Endothelial cell of umbilical vein (primary cell): ENCODE measurements around the gene FCGBP. TPM values are rescaled to one million over a fixed set of nuclear protein-coding genes. Genes with fewer than 3 reads are reported as not detected.
A peak's percentile ranks its signal among the peaks of the same experiment; 100 is the strongest.
"Not testable (repeated sequence)": the region's sequence is repeated elsewhere in the genome, so short reads cannot be mapped to it uniquely, and the experiment has no call there.

ENCODE experiments used
- BruUV-seq: library from RNA; stranded (reverse); fragments of 400-500 nt; replicated peaks from 2 replicates; lab custom pipeline; 2021; lab: Mats Ljungman, UMichigan
- CTCF ChIA-PET: fragments of 300-600, 350-600 bp; sonication (Branson Sonifier 250); formaldehyde crosslinking; loops from one replicate; lab custom pipeline; 2021; ENCODE audit warnings: antibody characterized with exemption, inconsistent platforms; lab: Charles Lee
- POLR2A ChIA-PET: fragments of 300-600, 350-600 bp; sonication (Branson Sonifier 250); formaldehyde crosslinking; loops from one replicate; lab custom pipeline; 2021; ENCODE audit warnings: antibody characterized with exemption, inconsistent platforms; lab: Charles Lee
- DNase-seq: peaks from one replicate; pipeline ENCODE4 v3.0.0-alpha.2; 2011; ENCODE audit warnings: low read depth, low spot score
- FAIRE-seq: peaks from 2 replicates; lab custom pipeline; 2011; peaks lifted over from hg19 to GRCh38; lab: Jason Lieb, UNC
- H2AFZ ChIP-seq: 2 replicates; pipeline ENCODE4 v1.6.0; 2012; ENCODE audit warnings: low read depth, low read length, control low read depth, inconsistent platforms
- H3K27ac ChIP-seq: 2 replicates; pipeline ENCODE4 v1.5.1; 2011; ENCODE audit warnings: low read depth, mild to moderate bottlenecking, control low read depth, low read length, moderate library complexity; ENCODE audit not compliant: insufficient read depth
- H3K27me3 ChIP-seq, 2 experiments: 2 replicates each; pipeline versions ENCODE4 v1.6.0 to v1.6.1; 2011; ENCODE audit warnings: low read length in 2 of 2, mixed read lengths in 1 of 2; ENCODE audit not compliant: control insufficient read depth in 2 of 2, insufficient read depth in 2 of 2
- H3K36me3 ChIP-seq, 2 experiments: 2 replicates in 1 of 2; 3 replicates in 1 of 2; pipeline ENCODE4 v1.5.1; 2011; ENCODE audit warnings: low read length in 2 of 2, mild to moderate bottlenecking in 1 of 2, moderate library complexity in 1 of 2; ENCODE audit not compliant: control insufficient read depth in 2 of 2, insufficient read depth in 2 of 2; ENCODE audit errors: extremely low read depth in 1 of 2
- H3K4me1 ChIP-seq: 3 replicates; pipeline ENCODE4 v1.5.1; 2011; ENCODE audit warnings: mild to moderate bottlenecking, low read length; ENCODE audit not compliant: control insufficient read depth, insufficient read depth; ENCODE audit errors: extremely low read depth
- H3K4me2 ChIP-seq: 2 replicates; pipeline ENCODE4 v1.6.1; 2011; ENCODE audit warnings: low read length, control low read depth, mixed read lengths; ENCODE audit not compliant: insufficient read depth
- H3K4me3 ChIP-seq, 3 experiments: fragments of 200-600 bp in 1 of 3; sonication (generic), shearing (Covaris generic) in 1 of 3; replicated peaks in 1 of 3; 2 replicates each; pipeline ENCODE4 v1.5.1; 2011 to 2016; ENCODE audit warnings: control low read depth in 3 of 3, low read length in 3 of 3, mild to moderate bottlenecking in 2 of 3, inconsistent platforms in 1 of 3, low read depth in 1 of 3, moderate library complexity in 1 of 3; ENCODE audit not compliant: insufficient read depth in 1 of 3
- H3K79me2 ChIP-seq: 2 replicates; pipeline ENCODE4 v1.6.0; 2012; ENCODE audit warnings: low read length, inconsistent platforms; ENCODE audit not compliant: control insufficient read depth, insufficient read depth
- H3K9ac ChIP-seq: replicated peaks from 2 replicates; pipeline ENCODE3; 2011; ENCODE audit warnings: low read length, control low read depth; ENCODE audit not compliant: insufficient read depth; ENCODE audit errors: extremely low read depth
- H3K9me1 ChIP-seq: replicated peaks from 3 replicates; pipeline ENCODE4 v1.6.0; 2011; ENCODE audit warnings: mild to moderate bottlenecking, low read length; ENCODE audit not compliant: control insufficient read depth, insufficient read depth; ENCODE audit errors: extremely low read depth
- H3K9me3 ChIP-seq: replicated peaks from 2 replicates; pipeline ENCODE4 v1.5.1; 2012; ENCODE audit warnings: low read length, inconsistent platforms; ENCODE audit not compliant: control insufficient read depth, insufficient read depth
- H4K20me1 ChIP-seq: replicated peaks from 2 replicates; pipeline ENCODE3; 2011; ENCODE audit warnings: mild to moderate bottlenecking, low read length; ENCODE audit not compliant: control insufficient read depth, insufficient read depth; ENCODE audit errors: extremely low read depth
- CTCF ChIP-seq, 2 donors: IDR thresholded peaks; 1 replicate in 1 of 2; 2 replicates in 1 of 2; pipeline ENCODE4 v1.5.1; 2011; ENCODE audit warnings: low read length in 2 of 2, mild to moderate bottlenecking in 2 of 2, moderate library complexity in 2 of 2, control low read depth in 1 of 2, inconsistent platforms in 1 of 2, low read depth in 1 of 2; ENCODE audit not compliant: insufficient read depth in 1 of 2; ENCODE audit errors: extremely low read depth in 1 of 2
- dilution Hi-C: fragments of 300-500 bp; cut with MboI; formaldehyde crosslinking; loops from one replicate; pipeline ENCODE4 v1.15.0; 2019; ENCODE audit warnings: low sequenced_read_pairs; ENCODE audit not compliant: extremely low pct_ligation_motif_present
- intact Hi-C: fragments of 100-400 bp; cut with micrococcal nuclease; formaldehyde crosslinking; loops from one replicate; pipeline ENCODE4 v1.10.0; 2022
- polyA plus RNA-seq, 4 experiments: library from polyadenylated mRNA; depleted of rRNA in 3 of 4; stranded (reverse) in 3 of 4; unstranded in 1 of 4; fragments of >200 nt; gene quantifications; 2 replicates each; pipeline versions ENCODE4 v1.2.1 to v1.2.3, GENCODE V29; 2011 to 2012; ENCODE audit warnings: missing spikeins in 1 of 4
- total RNA-seq: library from RNA; stranded (reverse); gene quantifications from 2 replicates; pipeline ENCODE4 v1.2.3, GENCODE V29; 2021

Gene FCGBP
- total and polyA plus RNA-seq, 2 donors (not counting 3 experiments of a cell fraction or from before 2014, with no cell fraction given): 0.01 TPM; not detected in 1

GRCh38 chr19:39897511-39898245 lies 36.8 kb downstream of the FCGBP start:
- H2AFZ ChIP-seq, CTCF ChIA-PET, H3K9me1 ChIP-seq, H3K27me3 ChIP-seq, H4K20me1 ChIP-seq, H3K4me2 ChIP-seq, H3K4me1 ChIP-seq, H3K4me3 ChIP-seq, H3K79me2 ChIP-seq, POLR2A ChIA-PET, H3K27ac ChIP-seq, H3K9ac ChIP-seq, H3K9me3 ChIP-seq, H3K36me3 ChIP-seq, dilution Hi-C loops, BruUV-seq, FAIRE-seq: not testable (repeated sequence)
- intact Hi-C loops: loop anchor here (5.0 kb wide), 1 partner anchor 75 kb away; the partner anchor contains the start of gene PSMC4
- DNase-seq: peak; percentile 37
- peak; percentile 30 to 49 for TF ChIP-seq CTCF (IDR thresholded peaks at IDR 0.05; ENCODE audit: extremely low read depth in 1 of 2, insufficient read depth in 1 of 2, low read depth in 1 of 2, low read length in 2 of 2)

- H3K4me3 ChIP-seq, H3K4me2 ChIP-seq, BruUV-seq, DNase-seq, H4K20me1 ChIP-seq, dilution Hi-C loops, CTCF ChIA-PET, H3K79me2 ChIP-seq, H3K4me1 ChIP-seq, H3K36me3 ChIP-seq, H3K27ac ChIP-seq, POLR2A ChIA-PET, FAIRE-seq, H3K9me1 ChIP-seq, H2AFZ ChIP-seq, H3K27me3 ChIP-seq, H3K9me3 ChIP-seq, H3K9ac ChIP-seq: not testable (repeated sequence)
- intact Hi-C loops: loop anchor here (5.0 kb wide), 1 partner anchor 77 kb away; the partner anchor contains the start of gene PSMC4
These were observed 39.3 kb downstream of the FCGBP start for GRCh38 chr19:39895096-39895495.

GRCh38 chr19:39894236-39894606 lies 40.2 kb downstream of the FCGBP start:
- DNase-seq, CTCF ChIA-PET, H3K36me3 ChIP-seq, H3K4me1 ChIP-seq, POLR2A ChIA-PET, BruUV-seq, H3K4me3 ChIP-seq, H2AFZ ChIP-seq, H3K27me3 ChIP-seq, FAIRE-seq, dilution Hi-C loops, H3K4me2 ChIP-seq, H3K27ac ChIP-seq, H3K79me2 ChIP-seq, H3K9ac ChIP-seq, H3K9me3 ChIP-seq, intact Hi-C loops, H4K20me1 ChIP-seq, H3K9me1 ChIP-seq: not testable (repeated sequence)
